NCI-H1092 treated with DMSO at 0.1 percent for 48 hours (cell line): Measurements from ENCODE around the gene RUNX2.

Source experiments
- DNase-seq: peaks from one replicate; lab custom pipeline; 2025; lab: John Stamatoyannopoulos, UW

Gene RUNX2

DNA sequence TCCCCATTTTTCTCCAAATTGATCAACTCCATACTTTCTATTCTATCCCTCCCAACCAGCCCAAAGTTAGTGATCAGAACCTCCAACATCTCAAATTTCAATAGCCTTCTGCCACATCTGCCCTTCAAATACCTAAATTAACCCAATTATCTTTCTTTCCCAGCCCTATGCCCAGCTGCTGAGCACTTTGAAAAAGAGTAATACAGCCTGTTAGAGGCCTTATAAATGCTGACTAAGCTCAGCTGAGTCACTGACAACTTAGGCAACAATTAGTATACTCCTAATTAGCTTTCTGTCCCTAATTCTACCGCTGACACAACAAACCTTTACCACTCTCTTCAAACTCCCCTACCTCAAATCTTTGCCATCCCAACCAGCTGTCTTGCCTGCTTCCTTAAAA lies 23.5 kb downstream of the RUNX2 start:
- no peak for DNase-seq

DNA sequence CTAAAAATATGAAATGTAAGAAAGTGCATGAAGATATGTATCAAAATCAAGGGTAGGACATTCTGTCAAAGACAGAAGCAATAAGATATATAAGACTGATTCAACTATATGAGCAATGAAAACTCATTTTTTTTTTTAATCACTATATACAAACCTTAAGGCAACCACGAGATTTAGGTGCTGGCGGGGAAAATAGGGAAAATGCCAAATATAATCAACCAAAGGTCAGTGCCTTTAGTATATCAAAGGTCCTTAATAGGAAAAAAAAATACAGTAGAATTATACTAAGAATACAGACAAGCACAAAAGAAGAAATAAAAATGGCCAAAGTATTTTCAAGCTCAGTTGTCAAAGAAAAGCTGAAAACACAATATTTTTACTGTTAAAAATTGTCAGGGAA lies 25.5 kb downstream of the RUNX2 start:
- no peak for DNase-seq

- no peak for DNase-seq
Measured at GRCh38 chr6:45364466-45364865, 36.3 kb downstream of the RUNX2 start.

DNA sequence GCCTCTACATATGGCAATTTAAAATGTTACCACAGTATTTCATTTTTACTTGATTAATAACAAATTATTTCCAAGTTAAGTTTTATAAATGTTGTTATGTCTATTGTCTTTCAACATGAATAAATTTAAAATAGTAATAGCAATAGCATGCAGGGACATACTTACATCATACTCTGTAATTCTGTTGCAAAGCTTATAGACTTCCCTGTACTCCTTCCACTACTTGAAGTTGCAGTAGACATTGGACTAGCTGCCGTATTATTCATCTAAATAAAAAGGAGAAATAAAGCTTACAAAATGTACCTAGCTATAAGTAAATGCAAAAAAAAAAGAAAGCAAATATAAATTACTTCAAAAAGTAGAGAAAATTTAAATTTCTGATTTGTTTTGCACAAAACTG lies 36.9 kb downstream of the RUNX2 start:
- no peak for DNase-seq

DNA sequence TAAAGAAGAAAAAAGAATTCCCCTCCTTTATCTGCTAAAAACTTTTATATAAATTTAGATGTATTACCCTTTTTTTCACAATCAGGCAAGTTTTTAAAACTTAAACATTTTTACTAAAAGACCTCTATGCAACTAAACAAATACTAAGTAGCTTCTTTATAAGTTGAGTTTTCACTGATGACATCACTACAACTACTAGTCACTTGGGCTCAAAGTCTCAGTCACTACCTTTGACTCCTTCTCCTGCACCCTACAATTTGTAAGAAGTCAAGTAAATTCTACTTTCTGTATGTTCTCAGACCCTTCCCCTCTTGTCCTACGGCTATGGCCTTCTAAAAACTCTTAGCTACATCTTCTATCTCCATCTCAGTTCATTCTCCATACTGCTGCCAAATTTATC lies 38.4 kb downstream of the RUNX2 start:
- DNase-seq: no peak

DNA sequence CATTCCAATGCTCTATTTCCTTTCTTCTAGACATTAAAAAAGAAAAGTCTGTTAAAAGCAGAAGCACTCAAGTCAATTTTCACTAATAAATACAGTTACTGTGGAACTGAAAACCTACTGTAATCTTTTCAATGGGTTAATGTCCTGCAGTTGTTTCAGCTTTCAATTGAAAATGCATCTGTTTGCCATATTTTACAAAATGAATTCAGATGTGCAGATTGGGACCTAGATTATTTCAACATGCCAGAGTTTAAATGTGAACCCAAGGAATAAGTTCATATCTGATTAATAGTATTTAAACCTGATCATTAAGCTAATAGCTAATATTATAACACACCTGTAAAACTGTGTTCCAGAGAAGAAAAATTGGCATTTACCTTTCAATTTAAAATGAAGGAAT lies 39.9 kb downstream of the RUNX2 start:
- no peak for DNase-seq

DNA sequence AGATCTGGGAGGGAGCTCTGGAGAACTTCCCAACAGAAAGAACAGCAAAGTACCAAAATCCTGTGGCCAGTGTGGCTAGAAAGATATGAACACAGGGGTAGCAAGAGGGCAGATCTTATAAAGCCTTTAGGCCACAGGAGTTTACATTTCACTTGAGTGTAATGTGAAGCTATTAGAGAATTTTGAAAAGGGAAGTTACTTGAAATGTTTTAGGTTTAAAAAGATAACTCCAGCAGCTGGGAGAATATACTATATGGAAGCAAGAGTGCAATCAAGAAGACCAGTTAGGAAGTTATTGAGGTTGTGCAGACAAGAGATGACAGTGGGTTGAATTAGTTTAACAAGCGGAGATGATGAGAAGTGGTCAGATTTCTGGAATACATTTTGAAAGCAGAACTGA lies 41.7 kb downstream of the RUNX2 start:
- DNase-seq: no peak

DNA sequence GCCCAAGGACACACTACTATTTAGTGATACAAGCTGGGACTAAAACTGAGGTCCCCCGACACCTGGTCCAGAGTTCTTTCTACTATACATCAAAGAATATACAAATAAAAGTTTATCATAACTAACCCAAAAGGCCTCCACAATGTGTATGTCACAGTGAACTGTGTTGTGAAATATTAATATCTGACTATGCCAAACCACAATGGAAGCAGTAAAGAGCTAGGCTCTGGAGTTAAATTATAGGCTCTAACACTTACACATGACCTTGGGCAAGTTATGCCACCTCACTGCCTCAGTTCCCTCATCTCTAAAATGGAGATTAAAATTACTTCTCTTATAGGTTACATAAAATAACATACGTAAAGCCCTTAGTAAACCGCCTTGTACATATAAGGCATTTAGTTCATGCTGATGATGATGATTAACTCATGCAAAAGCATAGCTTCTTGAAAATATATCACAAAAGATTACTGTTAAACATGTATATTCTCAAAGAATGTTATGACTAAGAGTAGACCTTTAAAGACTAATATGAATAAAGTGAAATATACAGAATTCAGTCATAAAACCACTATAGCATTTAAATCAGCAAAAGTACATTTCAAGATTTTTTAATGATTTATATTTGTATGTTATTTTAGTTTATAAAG lies 43.9 kb downstream of the RUNX2 start:
- DNase-seq: no peak

GRCh38 chr6:45375449-45375848 lies 47.3 kb downstream of the RUNX2 start:
- no peak for DNase-seq

DNA sequence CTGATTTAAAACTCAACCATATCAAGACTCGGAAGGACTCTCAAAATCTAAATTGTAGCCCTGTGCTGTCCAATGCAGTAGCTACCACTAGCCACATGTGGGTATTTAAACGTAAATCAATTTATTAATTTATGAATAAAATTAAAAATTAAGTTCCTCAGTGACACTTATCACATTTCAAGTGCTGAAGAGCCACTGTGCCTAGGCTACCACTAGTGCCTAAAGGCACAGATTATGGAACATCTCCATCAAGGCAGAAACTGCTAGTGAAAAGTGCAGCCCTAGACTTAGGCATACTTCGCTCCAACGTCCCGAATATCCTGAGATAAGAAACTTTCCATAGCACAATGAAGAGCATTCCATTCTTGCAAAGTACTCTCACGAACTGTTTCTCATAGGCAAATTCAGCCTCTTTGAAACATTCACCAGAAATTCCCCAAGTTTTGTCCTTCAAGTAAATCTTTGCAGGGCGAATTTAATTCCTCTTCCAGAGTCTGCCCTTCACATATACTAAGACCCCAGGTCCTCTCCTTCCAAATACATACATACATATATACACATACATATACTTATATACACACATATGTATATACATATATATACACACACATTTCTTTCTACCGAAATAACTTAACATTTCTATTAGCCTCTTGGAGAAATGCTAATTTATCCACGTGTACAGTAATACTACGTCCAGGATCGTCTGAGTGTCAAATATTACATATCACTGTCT lies 48.3 kb downstream of the RUNX2 start:
- DNase-seq: no peak

GRCh38 chr6:45377043-45377553 lies 49.0 kb downstream of the RUNX2 start:
- DNase-seq: no peak

DNA sequence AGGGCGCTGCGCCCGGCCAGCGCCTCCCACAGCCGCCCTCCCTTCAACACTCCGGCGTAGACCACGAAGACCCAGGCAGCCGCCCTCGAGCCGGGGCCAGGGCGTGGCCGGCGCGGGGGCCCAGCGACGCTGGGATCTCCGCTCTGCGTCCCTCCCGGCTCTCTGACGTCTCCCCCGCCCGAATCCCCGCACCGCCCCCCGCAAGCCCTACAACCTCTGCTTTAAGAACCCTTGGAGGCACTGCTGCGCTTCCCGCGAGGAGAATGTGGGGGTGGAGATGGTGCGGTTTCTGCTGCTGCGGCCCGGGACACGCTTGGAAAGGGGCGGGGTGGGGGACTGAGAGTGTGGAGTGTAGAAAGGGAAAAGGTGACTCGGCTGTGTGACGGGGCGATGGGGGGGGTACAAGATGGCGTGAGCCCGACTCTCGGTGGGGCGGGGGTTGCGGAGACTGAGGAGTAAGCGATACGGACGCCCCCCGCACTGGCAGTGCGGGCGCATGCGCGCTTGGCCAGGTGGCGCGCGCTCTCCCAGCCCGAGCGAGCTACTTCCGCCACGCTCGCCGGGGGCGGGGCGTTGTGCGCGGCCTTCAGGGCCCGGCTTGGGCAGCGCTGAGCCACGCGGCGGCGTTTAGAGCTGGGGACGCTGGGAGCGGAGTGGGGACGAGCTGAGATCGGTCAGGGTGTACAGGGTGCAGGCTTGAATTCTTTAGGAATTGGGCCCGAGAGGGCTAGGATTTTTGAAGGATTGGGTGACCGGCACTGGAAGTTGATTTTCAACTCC lies 49.6 kb downstream of the RUNX2 start, which contains the start of gene SUPT3H:
Gene SUPT3H (minus strand): TSS at position 381 of the 780 bp plus-strand sequence.
- peak; percentile 28 for DNase-seq

- no peak for DNase-seq
Measured at GRCh38 chr6:45378334-45378926, 50.3 kb downstream of the RUNX2 start.

DNA sequence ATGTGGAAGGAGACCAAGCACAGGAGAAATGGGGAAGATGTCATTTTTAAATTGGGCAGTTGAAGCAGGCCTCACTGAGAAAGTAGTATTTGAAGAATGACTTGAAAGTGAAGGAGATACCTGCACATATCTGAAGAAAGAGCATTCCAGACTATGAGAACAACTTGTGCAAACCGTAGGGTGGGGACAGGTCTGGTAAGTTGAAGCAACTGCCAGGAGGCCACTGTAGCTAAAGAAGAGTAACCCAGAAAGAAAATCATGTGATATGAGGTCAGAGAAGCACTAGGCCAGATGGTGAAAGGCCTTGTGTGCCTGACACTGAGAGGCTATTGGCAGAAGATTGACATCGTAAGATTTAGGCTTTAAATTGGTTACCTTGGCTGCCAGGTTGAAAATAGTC lies 54.3 kb downstream of the RUNX2 start:
- no peak for DNase-seq

DNA sequence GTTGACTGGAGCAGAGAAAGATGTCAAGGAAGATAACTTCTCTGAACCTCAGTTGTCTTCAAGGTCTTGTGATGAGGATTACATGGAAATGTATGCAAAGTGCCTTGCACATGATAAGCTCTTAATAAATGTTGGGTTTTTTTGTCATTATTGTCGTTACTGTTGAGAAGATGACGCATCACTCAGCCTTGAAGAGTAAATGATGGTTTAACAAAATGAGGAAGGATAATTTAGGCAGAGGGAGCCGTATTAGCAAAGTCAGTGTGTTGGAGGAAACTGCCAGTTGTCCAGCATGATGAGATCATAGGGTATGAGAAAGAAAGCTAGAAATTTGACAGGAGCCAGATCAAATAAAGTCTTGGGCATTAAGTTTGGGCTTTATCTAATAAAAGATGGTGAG lies 58.4 kb downstream of the RUNX2 start:
- DNase-seq: no peak

- no peak for DNase-seq
Measured at GRCh38 chr6:45387236-45387635, 59.1 kb downstream of the RUNX2 start.

DNA sequence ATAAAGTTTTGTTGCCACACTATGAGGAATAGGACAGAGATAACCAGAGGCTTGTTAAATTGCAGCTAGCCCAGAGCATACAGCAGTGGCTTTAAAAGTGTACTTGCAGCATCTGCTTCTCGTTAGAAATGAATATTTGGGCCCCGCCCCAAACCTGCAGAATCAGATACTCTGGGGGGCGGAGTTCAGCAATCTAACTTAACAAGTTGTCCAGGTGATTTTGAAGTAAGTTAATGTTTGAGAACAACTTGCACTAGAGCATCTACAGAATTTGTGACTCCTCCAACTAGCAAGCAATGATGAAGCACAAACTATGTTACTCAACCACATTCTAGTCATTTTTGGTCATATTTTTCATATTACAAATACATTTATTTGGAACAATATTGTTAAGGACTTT lies 60.2 kb downstream of the RUNX2 start:
- no peak for DNase-seq

- no peak for DNase-seq
Measured at GRCh38 chr6:45394586-45395095, 66.5 kb downstream of the RUNX2 start.

- DNase-seq: no peak
Measured at GRCh38 chr6:45398075-45398813, 70.1 kb downstream of the RUNX2 start.

- DNase-seq: no peak
Measured at GRCh38 chr6:45400021-45400420, 71.9 kb downstream of the RUNX2 start.

GRCh38 chr6:45411959-45412358 lies 83.8 kb downstream of the RUNX2 start:
- no peak for DNase-seq
